ENCODE measurements around the gene ADGRB3. TPM values are rescaled to one million over a fixed set of nuclear protein-coding genes. Genes with fewer than 3 reads are reported as not detected.

ADGRB3 gene
- total and polyA plus RNA-seq, 10 of the 15 experiments (the other 5 are each of a cell fraction or from before 2014, with no cell fraction given) = 0.03 to 0.06 TPM; not detected in 8

DNA sequence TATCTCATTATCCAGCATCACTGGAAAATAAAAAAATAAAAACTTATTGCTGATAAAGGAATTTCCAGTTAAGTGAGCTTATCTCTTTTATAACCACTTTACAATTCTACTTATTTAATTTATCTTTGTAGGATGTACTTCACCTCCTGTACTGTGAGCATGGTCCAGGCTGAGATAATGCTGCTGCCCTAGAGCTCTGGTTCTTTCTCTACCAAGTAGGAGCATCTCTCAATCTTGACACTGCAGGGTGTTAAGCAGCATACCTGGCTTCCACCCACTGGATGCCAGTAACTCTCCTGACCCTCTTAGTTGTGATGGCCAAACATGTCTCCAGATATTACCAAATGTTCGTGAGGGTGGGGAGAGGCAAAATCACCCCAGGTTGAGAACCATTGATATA, 454.5 kb downstream of the ADGRB3 start:
- no peaks in the 10 kb centered on the region for H3K9me3 ChIP-seq (replicated peaks; ENCODE audit: control insufficient read depth, insufficient read depth, low read length)
- TF ChIP-seq SMC3 (IDR thresholded peaks at IDR 0.05; ENCODE audit: borderline replicate concordance, low read length) (no peak), JUND (IDR thresholded peaks at IDR 0.05; ENCODE audit: low read depth, low read length) (no peak), ASH2L (IDR thresholded peaks at IDR 0.05; ENCODE audit: borderline replicate concordance, low read depth) (no peak), SMARCA5 (IDR thresholded peaks at IDR 0.05) (no peak), ZNF24 (IDR thresholded peaks at IDR 0.05) (no peak), IRF4 (IDR thresholded peaks at IDR 0.05; ENCODE audit: low read depth, low read length) (no peak), RB1 (IDR thresholded peaks at IDR 0.05; ENCODE audit: borderline replicate concordance) (no peak), YY1 (IDR thresholded peaks at IDR 0.05; ENCODE audit: low read depth, low read length) (no peak), PAX8 (IDR thresholded peaks at IDR 0.05) (no peak), KDM1A (IDR thresholded peaks at IDR 0.05; ENCODE audit: borderline replicate concordance) (no peak)
- TF ChIP-seq, protein P1, sequence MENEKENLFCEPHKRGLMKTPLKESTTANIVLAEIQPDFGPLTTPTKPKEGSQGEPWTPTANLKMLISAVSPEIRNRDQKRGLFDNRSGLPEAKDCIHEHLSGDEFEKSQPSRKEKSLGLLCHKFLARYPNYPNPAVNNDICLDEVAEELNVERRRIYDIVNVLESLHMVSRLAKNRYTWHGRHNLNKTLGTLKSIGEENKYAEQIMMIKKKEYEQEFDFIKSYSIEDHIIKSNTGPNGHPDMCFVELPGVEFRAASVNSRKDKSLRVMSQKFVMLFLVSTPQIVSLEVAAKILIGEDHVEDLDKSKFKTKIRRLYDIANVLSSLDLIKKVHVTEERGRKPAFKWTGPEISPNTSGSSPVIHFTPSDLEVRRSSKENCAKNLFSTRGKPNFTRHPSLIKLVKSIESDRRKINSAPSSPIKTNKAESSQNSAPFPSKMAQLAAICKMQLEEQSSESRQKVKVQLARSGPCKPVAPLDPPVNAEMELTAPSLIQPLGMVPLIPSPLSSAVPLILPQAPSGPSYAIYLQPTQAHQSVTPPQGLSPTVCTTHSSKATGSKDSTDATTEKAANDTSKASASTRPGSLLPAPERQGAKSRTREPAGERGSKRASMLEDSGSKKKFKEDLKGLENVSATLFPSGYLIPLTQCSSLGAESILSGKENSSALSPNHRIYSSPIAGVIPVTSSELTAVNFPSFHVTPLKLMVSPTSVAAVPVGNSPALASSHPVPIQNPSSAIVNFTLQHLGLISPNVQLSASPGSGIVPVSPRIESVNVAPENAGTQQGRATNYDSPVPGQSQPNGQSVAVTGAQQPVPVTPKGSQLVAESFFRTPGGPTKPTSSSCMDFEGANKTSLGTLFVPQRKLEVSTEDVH (IDR thresholded peaks at IDR 0.05; ENCODE audit: low read depth, partially characterized antibody) = no peak
- TF ChIP-seq, protein P2, sequence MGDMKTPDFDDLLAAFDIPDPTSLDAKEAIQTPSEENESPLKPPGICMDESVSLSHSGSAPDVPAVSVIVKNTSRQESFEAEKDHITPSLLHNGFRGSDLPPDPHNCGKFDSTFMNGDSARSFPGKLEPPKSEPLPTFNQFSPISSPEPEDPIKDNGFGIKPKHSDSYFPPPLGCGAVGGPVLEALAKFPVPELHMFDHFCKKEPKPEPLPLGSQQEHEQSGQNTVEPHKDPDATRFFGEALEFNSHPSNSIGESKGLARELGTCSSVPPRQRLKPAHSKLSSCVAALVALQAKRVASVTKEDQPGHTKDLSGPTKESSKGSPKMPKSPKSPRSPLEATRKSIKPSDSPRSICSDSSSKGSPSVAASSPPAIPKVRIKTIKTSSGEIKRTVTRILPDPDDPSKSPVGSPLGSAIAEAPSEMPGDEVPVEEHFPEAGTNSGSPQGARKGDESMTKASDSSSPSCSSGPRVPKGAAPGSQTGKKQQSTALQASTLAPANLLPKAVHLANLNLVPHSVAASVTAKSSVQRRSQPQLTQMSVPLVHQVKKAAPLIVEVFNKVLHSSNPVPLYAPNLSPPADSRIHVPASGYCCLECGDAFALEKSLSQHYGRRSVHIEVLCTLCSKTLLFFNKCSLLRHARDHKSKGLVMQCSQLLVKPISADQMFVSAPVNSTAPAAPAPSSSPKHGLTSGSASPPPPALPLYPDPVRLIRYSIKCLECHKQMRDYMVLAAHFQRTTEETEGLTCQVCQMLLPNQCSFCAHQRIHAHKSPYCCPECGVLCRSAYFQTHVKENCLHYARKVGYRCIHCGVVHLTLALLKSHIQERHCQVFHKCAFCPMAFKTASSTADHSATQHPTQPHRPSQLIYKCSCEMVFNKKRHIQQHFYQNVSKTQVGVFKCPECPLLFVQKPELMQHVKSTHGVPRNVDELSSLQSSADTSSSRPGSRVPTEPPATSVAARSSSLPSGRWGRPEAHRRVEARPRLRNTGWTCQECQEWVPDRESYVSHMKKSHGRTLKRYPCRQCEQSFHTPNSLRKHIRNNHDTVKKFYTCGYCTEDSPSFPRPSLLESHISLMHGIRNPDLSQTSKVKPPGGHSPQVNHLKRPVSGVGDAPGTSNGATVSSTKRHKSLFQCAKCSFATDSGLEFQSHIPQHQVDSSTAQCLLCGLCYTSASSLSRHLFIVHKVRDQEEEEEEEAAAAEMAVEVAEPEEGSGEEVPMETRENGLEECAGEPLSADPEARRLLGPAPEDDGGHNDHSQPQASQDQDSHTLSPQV (IDR thresholded peaks at IDR 0.05) = no peak
- TF ChIP-seq, protein P3, sequence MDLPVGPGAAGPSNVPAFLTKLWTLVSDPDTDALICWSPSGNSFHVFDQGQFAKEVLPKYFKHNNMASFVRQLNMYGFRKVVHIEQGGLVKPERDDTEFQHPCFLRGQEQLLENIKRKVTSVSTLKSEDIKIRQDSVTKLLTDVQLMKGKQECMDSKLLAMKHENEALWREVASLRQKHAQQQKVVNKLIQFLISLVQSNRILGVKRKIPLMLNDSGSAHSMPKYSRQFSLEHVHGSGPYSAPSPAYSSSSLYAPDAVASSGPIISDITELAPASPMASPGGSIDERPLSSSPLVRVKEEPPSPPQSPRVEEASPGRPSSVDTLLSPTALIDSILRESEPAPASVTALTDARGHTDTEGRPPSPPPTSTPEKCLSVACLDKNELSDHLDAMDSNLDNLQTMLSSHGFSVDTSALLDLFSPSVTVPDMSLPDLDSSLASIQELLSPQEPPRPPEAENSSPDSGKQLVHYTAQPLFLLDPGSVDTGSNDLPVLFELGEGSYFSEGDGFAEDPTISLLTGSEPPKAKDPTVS (IDR thresholded peaks at IDR 0.05; ENCODE audit: low read depth, low read length) = no peak
- no peaks in the 10 kb centered on the region for H3K36me3 ChIP-seq (ENCODE audit: control insufficient read depth in 2 of 2, insufficient read depth in 2 of 2, low read length in 1 of 2)
- no peak overlapping the region for H3K4me3 ChIP-seq
- CTCF ChIA-PET = no interaction called here
- SMC1A ChIA-PET (ENCODE audit: uncharacterized antibody, unreplicated experiment) = no interaction called here
- FAIRE-seq (peak; percentile 7), DNase-seq (ENCODE audit: low read depth, low spot score) (no peak), ATAC-seq (no peak)
- no peaks in the 10 kb centered on the region for H3K27me3 ChIP-seq (replicated peaks in 1 of 2; ENCODE audit: control insufficient read depth in 2 of 2, insufficient read depth in 2 of 2, low read length in 1 of 2)
- H2AFZ ChIP-seq (ENCODE audit: control insufficient read depth, low read depth, low read length) = no peak overlapping the region
- WGBS (ENCODE audit: insufficient coverage, insufficient replicate concordance, low lambda C conversion rate, missing lambda C conversion rate) = 0% methylated on average over 1 of the region's 1 CpG
- RAD21 ChIA-PET (ENCODE audit: unreplicated experiment) = no interaction called here
- no peaks in the 10 kb centered on the region for H4K20me1 ChIP-seq (ENCODE audit: control insufficient read depth, insufficient read depth)
- no peak overlapping the region for H3K4me2 ChIP-seq (ENCODE audit: control insufficient read depth, insufficient read depth)
- in situ Hi-C loops (cut with MboI) (no loop called here), intact Hi-C loops (cut with micrococcal nuclease; ENCODE audit: unreplicated experiment) (no loop called here)
- H3K79me2 ChIP-seq (ENCODE audit: control insufficient read depth, insufficient read depth, low read length) = no peaks in the 10 kb centered on the region
- POLR2A ChIA-PET = no interaction called here
- no TSS peak for BruUV-seq (replicated peaks)
- no peak overlapping the region for H3K27ac ChIP-seq (ENCODE audit: control insufficient read depth, insufficient read depth)
- no peaks in the 10 kb centered on the region for H3K4me1 ChIP-seq (ENCODE audit: control insufficient read depth, insufficient read depth, low read length)
- no peak overlapping the region for H3K9ac ChIP-seq (ENCODE audit: control insufficient read depth, insufficient read depth, low read length)
